ENCODE data around the gene HDAC4. TPM values are rescaled to one million over a fixed set of nuclear protein-coding genes. Genes with fewer than 3 reads are reported as not detected.

Gene HDAC4
- total and polyA plus RNA-seq, 2 of the 8 experiments (the other 6 are each of a cell fraction or from before 2014, with no cell fraction given), result 15.4 to 31.5 TPM

DNA sequence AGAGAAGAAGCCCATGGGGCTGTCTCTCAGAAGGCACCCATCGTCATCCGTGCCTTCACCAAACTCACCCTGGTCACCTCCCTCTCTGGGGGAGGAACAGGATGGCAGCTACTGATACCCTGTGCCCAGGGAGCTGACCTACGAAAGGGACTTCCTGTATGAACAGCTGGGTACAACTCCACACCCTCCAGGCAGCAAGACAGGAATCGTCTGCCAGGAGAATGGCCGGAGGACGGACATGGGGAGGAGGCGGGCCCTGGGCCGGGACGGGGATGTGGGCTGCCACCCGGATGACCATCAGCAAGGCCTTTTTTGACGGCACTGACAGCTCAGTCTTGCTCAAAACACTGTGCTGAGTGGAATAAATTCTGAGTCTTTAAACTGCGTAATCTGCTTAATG, 243.6 kb downstream of the HDAC4 start (continued):
- no peak for TF ChIP-seq CHD1 (IDR thresholded peaks at IDR 0.05; ENCODE audit: low read depth, low read length)
- no peak for TF ChIP-seq NANOG (IDR thresholded peaks at IDR 0.05; ENCODE audit: insufficient read depth, low read depth, low read length, poor library complexity, severe bottlenecking)

Data from H1 (cell line).